Muscle layer of colon (tissue), 2 donors: Measurements from ENCODE around the gene EPC1.
A peak's percentile ranks its signal among the peaks of the same experiment; 100 is the strongest.

Source experiments
- H3K27ac ChIP-seq: one replicate; pipeline ENCODE4 v1.7.0; 2013; ENCODE audit warnings: low read depth, mild to moderate bottlenecking, low read length, moderate library complexity
- H3K27me3 ChIP-seq, 2 donors: one replicate each; pipeline ENCODE4 v1.7.0; 2013; ENCODE audit warnings: low read length in 2 of 2, mild to moderate bottlenecking in 2 of 2; ENCODE audit not compliant: insufficient read depth in 2 of 2, control insufficient read depth in 1 of 2
- H3K36me3 ChIP-seq: one replicate; pipeline ENCODE4 v1.7.0; 2013; ENCODE audit warnings: mild to moderate bottlenecking, low read length; ENCODE audit not compliant: insufficient read depth
- H3K4me1 ChIP-seq: one replicate; pipeline ENCODE4 v1.7.0; 2013; ENCODE audit warnings: mild to moderate bottlenecking, low read length; ENCODE audit not compliant: insufficient read depth
- H3K4me3 ChIP-seq, 2 donors: one replicate each; pipeline ENCODE4 v1.7.0; 2013; ENCODE audit warnings: low read length in 2 of 2, low read depth in 1 of 2, mild to moderate bottlenecking in 1 of 2, moderate library complexity in 1 of 2
- H3K9ac ChIP-seq: one replicate; pipeline ENCODE4 v1.7.0; 2013; ENCODE audit warnings: low read length
- H3K9me3 ChIP-seq: one replicate; pipeline ENCODE4 v1.7.0; 2013; ENCODE audit warnings: mild to moderate bottlenecking, low read length
- donor health status: abdominal sarcoma.
- donor health status: Adenocarcinoma of cecum.

The EPC1 gene

DNA sequence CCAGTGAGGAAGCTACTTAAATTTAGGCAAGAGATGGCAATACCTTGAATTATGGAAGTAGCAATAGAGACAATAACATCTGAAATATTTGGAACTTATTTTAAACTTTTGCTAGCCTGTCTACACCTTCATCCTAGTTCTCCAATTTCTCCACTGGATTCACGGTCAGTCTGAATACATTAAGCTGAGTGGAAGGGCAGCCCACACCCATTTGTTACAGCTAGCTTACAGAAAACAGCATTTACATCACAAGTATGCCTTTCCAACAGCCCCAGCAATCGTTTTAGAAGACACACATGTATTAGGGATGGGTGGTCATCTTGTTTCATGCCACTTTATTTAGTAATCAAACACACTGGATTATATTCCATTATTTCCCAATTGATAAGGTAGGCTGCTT lies 16.7 kb downstream of the EPC1 start:
- Histone ChIP-seq H3K4me1 (peaks cover 89% of the 10 kb centered on the region), H3K27me3 (no peaks in the 10 kb centered on the region), H3K9me3 (no peaks in the 10 kb centered on the region), H3K27ac (no peak overlapping the region), H3K9ac (no peak overlapping the region), H3K36me3 (no peaks in the 10 kb centered on the region), H3K4me3 (no peak overlapping the region)

DNA sequence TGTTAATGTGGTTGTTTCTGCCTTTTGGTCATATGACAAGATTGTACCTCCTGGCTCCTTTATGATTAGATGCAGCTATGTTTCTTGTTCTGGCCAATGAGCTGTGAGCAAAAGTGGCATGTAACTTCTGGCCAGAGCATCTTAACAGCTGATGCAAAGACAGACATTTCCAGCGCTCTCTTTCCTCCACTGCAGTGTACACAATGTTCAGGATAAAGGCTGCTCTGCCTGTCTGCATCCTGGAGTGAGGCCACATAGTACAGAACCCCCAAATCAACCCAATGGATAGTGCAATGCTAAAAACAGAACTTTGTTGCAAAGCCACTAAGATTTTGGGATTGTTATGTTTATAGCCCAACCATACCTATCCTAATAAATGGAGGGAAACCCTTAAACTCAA lies 17.9 kb downstream of the EPC1 start:
- H3K4me1 ChIP-seq: peaks cover 85% of the 10 kb centered on the region
- no peaks in the 10 kb centered on the region for H3K27me3 ChIP-seq
- no peak overlapping the region for H3K27ac ChIP-seq
- peak overlapping the region in 1 of 2 donors; percentile 12 for H3K4me3 ChIP-seq
- H3K36me3 ChIP-seq: no peaks in the 10 kb centered on the region
- H3K9ac ChIP-seq: no peak overlapping the region
- no peaks in the 10 kb centered on the region for H3K9me3 ChIP-seq

DNA sequence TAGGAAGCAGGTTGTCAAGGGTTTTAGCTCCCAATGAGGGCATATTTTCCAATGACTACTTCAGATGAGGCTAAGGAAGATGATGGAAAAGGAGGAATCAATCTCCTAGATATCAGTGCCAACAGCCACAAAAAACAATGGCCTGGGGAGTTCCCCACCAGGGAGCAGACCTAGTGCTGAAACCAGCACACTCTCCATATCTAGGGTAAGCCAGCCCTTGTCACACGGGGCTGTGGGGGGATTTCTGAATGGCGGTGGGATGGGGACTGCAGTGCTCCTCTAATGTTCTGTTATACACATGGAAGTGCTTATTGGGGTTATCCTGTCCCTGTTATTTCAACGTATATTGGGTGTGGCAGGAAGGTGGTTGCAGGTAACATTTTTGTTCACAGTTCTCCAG lies 18.5 kb downstream of the EPC1 start:
- Histone ChIP-seq H3K9ac (no peak overlapping the region), H3K36me3 (no peaks in the 10 kb centered on the region), H3K27ac (no peak overlapping the region), H3K9me3 (no peaks in the 10 kb centered on the region), H3K4me1 (peaks cover 81% of the 10 kb centered on the region), H3K4me3 (peak overlapping the region in 1 of 2 donors; percentile 12), H3K27me3 (no peaks in the 10 kb centered on the region)

DNA sequence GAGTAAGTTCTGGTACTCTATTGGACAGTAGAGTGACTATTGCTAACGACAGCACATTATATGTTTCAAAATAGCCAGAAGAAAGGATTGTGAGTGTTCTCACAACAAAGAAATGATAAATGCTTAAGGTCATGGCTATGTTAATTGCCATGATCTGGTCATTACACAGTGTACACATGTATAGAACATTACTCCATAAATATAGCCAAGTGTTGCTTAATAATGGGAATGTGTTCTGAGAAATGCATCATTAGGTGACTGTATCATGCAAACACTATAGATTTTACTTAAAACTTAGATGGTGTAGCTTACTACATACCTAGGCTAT lies 19.6 kb downstream of the EPC1 start:
- peaks cover 74% of the 10 kb centered on the region for H3K4me1 ChIP-seq
- no peak overlapping the region for H3K9ac ChIP-seq
- no peak overlapping the region for H3K4me3 ChIP-seq
- H3K27ac ChIP-seq: no peak overlapping the region
- H3K27me3 ChIP-seq: no peaks in the 10 kb centered on the region
- no peaks in the 10 kb centered on the region for H3K36me3 ChIP-seq
- H3K9me3 ChIP-seq: no peaks in the 10 kb centered on the region

DNA sequence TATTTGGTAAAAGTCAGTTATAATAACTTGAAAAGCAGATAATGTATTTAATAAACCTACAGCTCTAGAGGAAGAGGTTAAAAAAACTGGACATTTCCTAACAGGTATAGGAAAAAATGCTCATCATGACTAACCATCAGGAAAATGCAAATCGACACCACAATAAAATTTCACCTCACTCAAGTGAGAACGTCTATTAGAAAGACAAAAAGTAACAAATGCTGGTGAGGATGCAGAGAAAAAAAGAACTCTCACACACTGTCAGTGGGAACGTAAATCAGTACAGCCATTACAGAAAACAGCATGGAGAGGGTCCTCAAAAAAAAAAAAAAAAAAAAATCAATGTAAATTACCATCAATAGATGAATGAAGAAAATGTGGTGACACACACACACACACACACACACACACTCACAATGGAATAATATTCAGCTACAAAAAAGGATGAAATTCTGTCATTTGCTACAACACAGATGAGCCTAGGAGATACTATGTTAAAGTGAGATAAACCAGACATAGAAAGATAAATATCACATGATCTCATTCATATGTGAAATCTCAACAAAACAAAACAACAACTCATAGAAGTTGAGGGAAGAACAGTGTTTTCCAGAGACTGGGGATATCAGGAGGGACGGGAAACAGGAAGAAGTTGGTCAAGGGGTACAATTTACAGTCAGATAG lies 20.1 kb downstream of the EPC1 start:
- no peaks in the 10 kb centered on the region for H3K27me3 ChIP-seq
- H3K36me3 ChIP-seq: peaks cover under 1% of the 10 kb centered on the region
- peaks cover 74% of the 10 kb centered on the region for H3K4me1 ChIP-seq
- no peak overlapping the region for H3K4me3 ChIP-seq
- H3K9ac ChIP-seq: no peak overlapping the region
- H3K9me3 ChIP-seq: no peaks in the 10 kb centered on the region
- no peak overlapping the region for H3K27ac ChIP-seq

DNA sequence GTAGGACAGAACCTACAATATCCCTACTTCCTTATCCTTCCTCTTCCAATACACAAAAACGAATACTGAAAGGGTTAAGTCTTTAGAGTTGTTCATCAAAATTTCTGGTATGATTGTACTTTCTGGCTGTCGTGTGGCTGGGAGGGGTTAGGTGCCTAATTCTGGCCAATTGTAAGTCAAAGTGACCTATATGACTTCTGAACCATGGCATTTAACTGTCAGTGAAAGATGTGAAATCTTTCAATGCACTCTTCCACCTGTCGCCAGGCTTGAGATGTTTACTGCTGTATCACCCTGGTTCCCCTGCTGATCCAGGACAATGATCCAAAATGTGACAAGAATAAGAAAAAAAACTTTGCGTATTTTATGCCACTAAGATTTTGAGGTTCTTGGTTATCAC lies 20.8 kb downstream of the EPC1 start:
- Histone ChIP-seq H3K36me3 (peaks cover 7% of the 10 kb centered on the region), H3K9ac (no peak overlapping the region), H3K4me1 (peaks cover 77% of the 10 kb centered on the region), H3K4me3 (no peak overlapping the region), H3K27ac (no peak overlapping the region), H3K9me3 (no peaks in the 10 kb centered on the region), H3K27me3 (no peaks in the 10 kb centered on the region)

DNA sequence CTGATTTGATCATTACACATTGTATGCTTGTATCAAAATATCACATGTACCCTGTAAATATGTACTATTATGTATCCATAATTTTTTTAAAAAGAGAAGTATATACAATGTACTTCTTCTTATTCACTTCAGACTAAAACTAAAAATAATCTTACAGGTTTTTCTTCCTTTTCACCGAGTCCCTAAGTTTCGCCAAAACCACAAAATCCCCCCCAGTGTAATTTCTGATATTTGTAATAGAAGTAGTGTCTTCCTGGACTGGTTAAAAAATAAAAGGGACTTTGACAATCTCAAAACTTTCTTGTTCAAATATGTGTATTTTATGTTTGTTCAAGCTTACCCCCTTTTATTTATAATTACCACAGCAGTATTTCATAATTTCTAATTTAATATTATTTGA lies 23.9 kb downstream of the EPC1 start:
- H3K4me3 ChIP-seq: no peak overlapping the region
- no peaks in the 10 kb centered on the region for H3K27me3 ChIP-seq
- peaks cover 7% of the 10 kb centered on the region for H3K36me3 ChIP-seq
- H3K9ac ChIP-seq: no peak overlapping the region
- H3K27ac ChIP-seq: no peak overlapping the region
- no peaks in the 10 kb centered on the region for H3K9me3 ChIP-seq
- peaks cover 74% of the 10 kb centered on the region for H3K4me1 ChIP-seq

DNA sequence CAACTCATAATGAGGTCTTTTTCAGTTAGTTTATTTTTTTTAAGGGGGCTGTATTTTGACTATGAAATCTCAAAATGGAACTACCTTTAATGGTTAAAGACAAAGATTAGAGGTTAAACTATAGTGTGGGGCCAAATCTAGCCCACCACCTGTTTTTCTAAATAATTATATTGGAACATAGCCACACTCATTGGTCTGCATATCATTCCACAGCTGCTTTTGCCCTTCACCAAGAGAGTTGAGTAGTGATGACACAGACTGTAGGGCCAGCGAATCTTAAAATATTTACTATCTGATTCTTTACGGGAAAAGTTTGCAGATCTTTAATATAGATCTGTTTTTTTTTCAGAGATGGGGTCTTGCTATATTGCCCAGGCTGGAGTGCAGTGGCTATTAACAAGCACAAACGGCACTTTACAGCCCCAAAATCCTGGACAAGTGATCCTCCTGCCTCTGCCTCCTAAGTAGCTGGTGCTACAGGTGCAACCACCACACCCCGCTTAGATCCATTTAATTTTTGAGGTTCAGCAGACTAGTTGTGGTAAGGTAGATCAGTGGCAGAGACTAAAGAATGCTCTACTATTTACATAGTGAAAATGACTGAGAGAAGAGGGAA lies 25.8 kb downstream of the EPC1 start:
- Histone ChIP-seq H3K27me3 (no peaks in the 10 kb centered on the region), H3K27ac (no peak overlapping the region), H3K9ac (no peak overlapping the region), H3K36me3 (peaks cover 7% of the 10 kb centered on the region), H3K9me3 (no peaks in the 10 kb centered on the region), H3K4me3 (no peak overlapping the region), H3K4me1 (peaks cover 72% of the 10 kb centered on the region)

DNA sequence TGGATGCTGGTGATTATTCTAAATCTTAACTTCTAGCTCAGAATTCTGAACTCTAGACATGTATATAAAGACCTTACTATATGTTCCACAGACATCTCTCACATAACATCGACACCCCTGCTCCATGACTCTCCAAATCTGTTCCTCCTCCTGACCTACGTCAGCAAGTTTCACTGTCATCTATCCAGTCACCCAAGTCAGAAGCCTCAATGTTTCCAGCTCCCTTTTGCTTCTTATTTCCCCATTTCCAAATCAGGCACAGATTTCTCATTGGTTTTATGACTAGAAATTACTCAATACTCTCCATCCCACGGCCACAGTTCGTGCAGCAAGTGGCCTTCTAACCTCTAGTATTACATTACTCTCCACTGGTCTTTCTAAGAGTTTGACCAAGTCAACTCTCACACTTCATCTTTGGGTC lies 28.5 kb downstream of the EPC1 start:
- Histone ChIP-seq H3K4me1 (peaks cover 74% of the 10 kb centered on the region), H3K4me3 (no peak overlapping the region), H3K36me3 (peaks cover 7% of the 10 kb centered on the region), H3K9ac (no peak overlapping the region), H3K27ac (no peak overlapping the region), H3K27me3 (no peaks in the 10 kb centered on the region), H3K9me3 (no peaks in the 10 kb centered on the region)

DNA sequence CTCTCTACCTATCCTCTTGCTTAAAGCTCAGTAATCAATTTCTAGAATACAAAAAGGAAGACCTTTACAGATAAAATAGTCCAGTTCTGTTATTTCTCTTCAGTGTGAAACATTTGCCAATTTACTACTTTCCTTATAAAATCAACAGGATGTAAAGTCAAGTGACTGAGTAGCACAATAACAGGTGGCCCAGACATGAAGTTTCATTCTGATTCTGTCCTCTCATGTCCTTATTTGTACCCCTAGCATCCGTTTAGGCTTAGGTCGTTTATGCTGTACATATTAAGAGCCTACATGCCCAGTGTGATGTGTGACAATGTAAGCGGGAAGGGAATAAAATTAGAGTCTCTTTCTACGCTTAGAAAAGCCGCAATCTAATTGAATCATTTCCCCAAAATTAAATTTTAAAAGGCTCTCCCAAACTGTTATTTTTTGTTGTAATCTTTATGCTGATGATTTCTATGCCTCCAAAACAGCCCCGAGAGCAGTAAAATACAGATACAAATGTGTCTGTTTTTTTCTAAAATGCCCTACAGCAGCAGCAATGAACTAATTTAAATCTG lies 29.1 kb downstream of the EPC1 start:
- Histone ChIP-seq H3K27ac (no peak overlapping the region), H3K4me3 (no peak overlapping the region), H3K4me1 (peaks cover 77% of the 10 kb centered on the region), H3K9ac (no peak overlapping the region), H3K36me3 (peaks cover 7% of the 10 kb centered on the region), H3K9me3 (no peaks in the 10 kb centered on the region), H3K27me3 (no peaks in the 10 kb centered on the region)

DNA sequence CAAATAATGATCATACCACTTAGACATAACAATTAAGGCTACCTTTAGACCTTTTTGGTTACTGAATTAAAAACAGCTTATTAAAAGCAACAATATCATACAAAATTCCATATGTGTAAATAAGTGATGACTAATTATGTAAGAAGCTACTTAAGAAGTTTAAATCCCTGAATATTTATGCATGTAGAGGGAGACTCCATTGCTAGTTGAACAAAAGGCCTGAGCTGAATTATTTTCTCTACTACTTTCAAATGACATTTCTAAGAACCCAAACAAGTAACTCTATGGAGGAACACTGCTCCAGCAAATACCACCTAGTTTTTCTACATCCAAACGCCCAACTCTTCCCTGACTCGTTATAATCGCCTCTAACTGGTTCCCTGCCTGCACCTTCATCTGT lies 31.5 kb downstream of the EPC1 start:
- Histone ChIP-seq H3K27ac (no peak overlapping the region), H3K4me1 (peaks cover 68% of the 10 kb centered on the region)

DNA sequence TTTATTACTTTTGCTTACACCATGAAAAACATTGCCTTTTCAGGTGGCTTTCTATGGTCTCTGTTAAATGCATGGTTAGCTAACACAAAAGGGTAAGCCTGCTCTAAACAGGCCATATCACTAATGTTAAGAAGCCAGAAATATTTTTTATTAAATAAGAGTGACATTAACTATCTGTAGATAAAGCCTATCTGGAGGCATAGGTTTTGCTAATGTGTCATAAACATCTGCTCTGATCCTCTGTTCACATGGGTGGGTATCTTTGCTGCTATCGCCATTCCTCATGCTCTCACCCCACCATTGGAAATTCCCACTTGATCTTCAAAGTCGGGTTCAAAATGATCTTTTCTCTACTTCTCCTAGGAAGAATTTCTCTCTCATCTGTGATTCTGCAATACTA lies 32.4 kb downstream of the EPC1 start:
- no peaks in the 10 kb centered on the region for H3K9me3 ChIP-seq
- no peak overlapping the region for H3K4me3 ChIP-seq
- no peak overlapping the region for H3K9ac ChIP-seq
- no peaks in the 10 kb centered on the region for H3K36me3 ChIP-seq
- H3K4me1 ChIP-seq: peaks cover 60% of the 10 kb centered on the region
- no peaks in the 10 kb centered on the region for H3K27me3 ChIP-seq
- no peak overlapping the region for H3K27ac ChIP-seq

More for the DNA sequence above, 31.5 kb downstream of the EPC1 start:
- no peak overlapping the region for H3K4me3 ChIP-seq
- no peaks in the 10 kb centered on the region for H3K36me3 ChIP-seq
- no peaks in the 10 kb centered on the region for H3K9me3 ChIP-seq
- H3K9ac ChIP-seq: no peak overlapping the region
- no peaks in the 10 kb centered on the region for H3K27me3 ChIP-seq
